Superior temporal gyrus (tissue), 1 donor: ENCODE results near the gene NVL.
"Not testable (repeated sequence)": the region's sequence is repeated elsewhere in the genome, so short reads cannot be mapped to it uniquely, and the experiment has no call there.

ENCODE experiments used
- DNase-seq: peaks from one replicate; pipeline ENCODE4 v3.0.0-alpha.2; 2016; ENCODE audit errors: extremely low spot score

NVL gene

GRCh38 chr1:224235813-224236493 lies 94.0 kb downstream of the NVL start:
- no peak for DNase-seq

- no peak for DNase-seq
Observed at GRCh38 chr1:224234017-224234416, 96.0 kb downstream of the NVL start.

GRCh38 chr1:224226849-224227502 lies 103.0 kb downstream of the NVL start:
- DNase-seq: no peak

GRCh38 chr1:224223819-224224714 lies 105.9 kb downstream of the NVL start:
- DNase-seq: no peak

- DNase-seq: no peak
Observed at GRCh38 chr1:224219612-224220059, 110.3 kb downstream of the NVL start.

- DNase-seq: no peak
Observed at GRCh38 chr1:224219011-224219611, 110.9 kb downstream of the NVL start.

- no peak for DNase-seq
Observed at GRCh38 chr1:224217655-224218623, 112.0 kb downstream of the NVL start.

GRCh38 chr1:224216382-224216781 lies 113.6 kb downstream of the NVL start:
- no peak for DNase-seq

- DNase-seq: no peak
Observed at GRCh38 chr1:224213438-224214119, 116.4 kb downstream of the NVL start.

- no peak for DNase-seq
Observed at GRCh38 chr1:224212618-224213061, 117.3 kb downstream of the NVL start.

GRCh38 chr1:224211206-224211962 lies 118.6 kb downstream of the NVL start:
- DNase-seq: no peak

GRCh38 chr1:224205931-224206538 lies 123.9 kb downstream of the NVL start:
- DNase-seq: not testable (repeated sequence)

GRCh38 chr1:224205438-224205840 lies 124.5 kb downstream of the NVL start:
- no peak for DNase-seq

GRCh38 chr1:224203243-224204016 lies 126.5 kb downstream of the NVL start:
- no peak for DNase-seq

GRCh38 chr1:224201853-224202252 lies 128.1 kb downstream of the NVL start:
- no peak for DNase-seq

- no peak for DNase-seq
Observed at GRCh38 chr1:224201383-224201782, 128.6 kb downstream of the NVL start.

GRCh38 chr1:224199679-224200078 lies 130.3 kb downstream of the NVL start:
- no peak for DNase-seq

- DNase-seq: no peak
Observed at GRCh38 chr1:224198572-224198971, 131.4 kb downstream of the NVL start.
